ENCODE results near the gene LPCAT1. TPM values are rescaled to one million over a fixed set of nuclear protein-coding genes. Genes with fewer than 3 reads are reported as not detected.

Gene LPCAT1
- total and polyA plus RNA-seq, 2 of the 4 experiments (the other 2 are of a cell fraction): 17.7 to 33.6 TPM

GRCh38 chr5:1552521-1553255 lies 28.9 kb upstream of the LPCAT1 start:
- H3K79me1 ChIP-seq (ENCODE audit: low read depth in 1 of 2, low read length in 2 of 2): no peaks in the 10 kb centered on the region
- POLR2A ChIA-PET (ENCODE audit: unreplicated experiment): no interaction called here
- no peak overlapping the region for H3K4me3 ChIP-seq (ENCODE audit: insufficient read depth, low read depth, low read length)
- BruUV-seq (replicated peaks): no TSS peak
- intact Hi-C loops (cut with micrococcal nuclease) (no loop called here), dilution Hi-C loops (cut with HindIII; ENCODE audit: low sequenced_read_pairs, unreplicated experiment) (no loop called here), in situ Hi-C loops (cut with MboI; ENCODE audit: low sequenced_read_pairs) (no loop called here)
- no peaks in the 10 kb centered on the region for H3K9me1 ChIP-seq (ENCODE audit: insufficient read depth, low read length)
- no peak overlapping the region for H4K8ac ChIP-seq (ENCODE audit: low read depth in 2 of 2, low read length in 2 of 2)
- H3K4ac ChIP-seq (ENCODE audit: low read depth, low read length): no peak overlapping the region
- no peak for DNase-seq
- CTCF ChIA-PET: no interaction called here
- H3K14ac ChIP-seq (replicated peaks; ENCODE audit: low read depth, low read length): no peak overlapping the region
- H3K23ac ChIP-seq (ENCODE audit: low read depth, low read length): no peak overlapping the region
- no peak overlapping the region for H4K5ac ChIP-seq (ENCODE audit: low read depth, low read length)
- H3K4me2 ChIP-seq (ENCODE audit: low read depth, low read length): no peak overlapping the region; the same call in 1 of the 2 replicates
- H2BK120ac ChIP-seq (ENCODE audit: low read depth, low read length): no peak overlapping the region
- H3K36me3 ChIP-seq (ENCODE audit: control insufficient read depth, insufficient read depth, low read length): no peaks in the 10 kb centered on the region
- no peak overlapping the region for H2AK9ac ChIP-seq (replicated peaks; ENCODE audit: low read depth, low read length, poor library complexity)
- no peak overlapping the region for H3K56ac ChIP-seq (ENCODE audit: extremely low read depth, insufficient read depth, low read length)
- no peak overlapping the region for H3K9ac ChIP-seq (ENCODE audit: low read depth, low read length)
- no peak overlapping the region for H4K91ac ChIP-seq (ENCODE audit: insufficient read depth, low read depth, low read length)
- no peak overlapping the region for H2BK15ac ChIP-seq (ENCODE audit: low read depth, low read length)
- TF ChIP-seq MAZ (IDR thresholded peaks at IDR 0.05; ENCODE audit: borderline replicate concordance, low read depth, low read length) (no peak), SMC3 (IDR thresholded peaks at IDR 0.05; ENCODE audit: low read depth, low read length) (no peak), RAD21 (IDR thresholded peaks at IDR 0.05; ENCODE audit: low read length) (no peak), RCOR1 (IDR thresholded peaks at IDR 0.05; ENCODE audit: insufficient replicate concordance, low read length) (no peak), POLR2A (IDR thresholded peaks at IDR 0.05; ENCODE audit: low read depth, low read length) (no peak), MXI1 (IDR thresholded peaks at IDR 0.05; ENCODE audit: borderline replicate concordance, low read depth, low read length) (no peak)
- TF ChIP-seq, protein P1, sequence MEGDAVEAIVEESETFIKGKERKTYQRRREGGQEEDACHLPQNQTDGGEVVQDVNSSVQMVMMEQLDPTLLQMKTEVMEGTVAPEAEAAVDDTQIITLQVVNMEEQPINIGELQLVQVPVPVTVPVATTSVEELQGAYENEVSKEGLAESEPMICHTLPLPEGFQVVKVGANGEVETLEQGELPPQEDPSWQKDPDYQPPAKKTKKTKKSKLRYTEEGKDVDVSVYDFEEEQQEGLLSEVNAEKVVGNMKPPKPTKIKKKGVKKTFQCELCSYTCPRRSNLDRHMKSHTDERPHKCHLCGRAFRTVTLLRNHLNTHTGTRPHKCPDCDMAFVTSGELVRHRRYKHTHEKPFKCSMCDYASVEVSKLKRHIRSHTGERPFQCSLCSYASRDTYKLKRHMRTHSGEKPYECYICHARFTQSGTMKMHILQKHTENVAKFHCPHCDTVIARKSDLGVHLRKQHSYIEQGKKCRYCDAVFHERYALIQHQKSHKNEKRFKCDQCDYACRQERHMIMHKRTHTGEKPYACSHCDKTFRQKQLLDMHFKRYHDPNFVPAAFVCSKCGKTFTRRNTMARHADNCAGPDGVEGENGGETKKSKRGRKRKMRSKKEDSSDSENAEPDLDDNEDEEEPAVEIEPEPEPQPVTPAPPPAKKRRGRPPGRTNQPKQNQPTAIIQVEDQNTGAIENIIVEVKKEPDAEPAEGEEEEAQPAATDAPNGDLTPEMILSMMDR (conservative IDR thresholded peaks at IDR 0.05; ENCODE audit: low read depth, low read length): no peak
- H3K18ac ChIP-seq (ENCODE audit: low read depth, low read length): no peak overlapping the region
- 34% methylated on average over 9 of the region's 33 CpGs; no CpG with 5 or more reads in 1 of the 2 experiments for WGBS, 2 experiments (ENCODE audit: extremely low coverage in 2 of 2, insufficient read length in 1 of 2)
- H3K27me3 ChIP-seq (ENCODE audit: control insufficient read depth, insufficient read depth, low read length): peaks cover 60% of the 10 kb centered on the region
- H3K27ac ChIP-seq (ENCODE audit: insufficient read depth, low read length): no peak overlapping the region
- H3K9me3 ChIP-seq (ENCODE audit: control insufficient read depth, insufficient read depth, low read length): no peaks in the 10 kb centered on the region
- no peak overlapping the region for H2AK5ac ChIP-seq (ENCODE audit: low read depth, low read length)
- no peaks in the 10 kb centered on the region; the same call in 1 of the 2 replicates for H3K4me1 ChIP-seq (ENCODE audit: control insufficient read depth, insufficient read depth, low read length)
- H2BK5ac ChIP-seq (ENCODE audit: low read depth, low read length, poor library complexity, severe bottlenecking): no peak overlapping the region
- no peak overlapping the region for H2BK20ac ChIP-seq (ENCODE audit: low read depth, low read length)
- H2AFZ ChIP-seq (replicated peaks; ENCODE audit: low read length, poor library complexity): peak overlapping the region; percentile 18
- ATAC-seq (ENCODE audit: low read depth): no peak
- no peaks in the 10 kb centered on the region for H4K20me1 ChIP-seq (ENCODE audit: insufficient read depth, low read length)

All from IMR-90 (cell line).